GM12878 (cell line): ENCODE data around the gene RPA3. TPM values are rescaled to one million over a fixed set of nuclear protein-coding genes. Genes with fewer than 3 reads are reported as not detected.

Experiments used
- ATAC-seq: fragments of 200-7000 bp; cut with Tn5 transposase; 3 replicates; pipeline ENCODE4 v1.9.1; 2020; ENCODE audit warnings: mild to moderate bottlenecking, moderate library complexity
- BruUV-seq: library from RNA; stranded (reverse); fragments of 400-500 nt; replicated peaks from 2 replicates; lab custom pipeline; 2021; lab: Mats Ljungman, UMichigan
- CTCF ChIA-PET: fragments of 300-600 bp; sonication (Branson Sonifier 250); formaldehyde crosslinking; extraction: SDS; loops from one replicate; lab custom pipeline; 2021; ENCODE audit warnings: inconsistent platforms; lab: Yijun Ruan, JAX
- POLR2A ChIA-PET: fragments of 350-600 bp; formaldehyde crosslinking; extraction: SDS; loops from one replicate; lab custom pipeline; 2021; ENCODE audit warnings: inconsistent platforms; lab: Charles Lee
- RAD21 ChIA-PET: fragments of 300-600 bp; sonication (Branson Sonifier 250); formaldehyde crosslinking; loops from one replicate; lab custom pipeline; 2023; ENCODE audit warnings: antibody characterized with exemption; ENCODE audit not compliant: unreplicated experiment; lab: Charles Lee
- SMC1A ChIA-PET: fragments of 300-600 bp; sonication (Branson Sonifier 250); formaldehyde crosslinking; loops from one replicate; lab custom pipeline; 2023; ENCODE audit not compliant: unreplicated experiment, uncharacterized antibody; lab: Charles Lee
- DNase-seq: peaks from one replicate; pipeline ENCODE4 v3.0.0-alpha.2; 2011; ENCODE audit warnings: low read depth, low spot score
- FAIRE-seq: peaks from 3 replicates; lab custom pipeline; 2011; peaks lifted over from hg19 to GRCh38; lab: Jason Lieb, UNC
- H2AFZ ChIP-seq: 2 replicates; pipeline ENCODE4 v1.6.0; 2011; ENCODE audit warnings: low read depth, low read length, control low read depth; ENCODE audit not compliant: control insufficient read depth
- H3K27ac ChIP-seq: 2 replicates; pipeline ENCODE4 v1.5.1; 2011; ENCODE audit warnings: control low read depth; ENCODE audit not compliant: control insufficient read depth, insufficient read depth
- H3K27me3 ChIP-seq, 2 experiments: replicated peaks in 1 of 2; 2 replicates each; pipeline versions ENCODE4 v1.6.0 to v1.6.1; 2011; ENCODE audit warnings: low read length in 1 of 2; ENCODE audit not compliant: control insufficient read depth in 2 of 2, insufficient read depth in 2 of 2
- H3K36me3 ChIP-seq, 2 experiments: 2 replicates each; pipeline ENCODE4 v1.5.1; 2011; ENCODE audit warnings: low read length in 1 of 2; ENCODE audit not compliant: control insufficient read depth in 2 of 2, insufficient read depth in 2 of 2
- H3K4me1 ChIP-seq: 2 replicates; pipeline ENCODE4 v1.6.1; 2011; ENCODE audit warnings: mild to moderate bottlenecking, low read length, moderate library complexity, mixed read lengths; ENCODE audit not compliant: control insufficient read depth, insufficient read depth
- H3K4me2 ChIP-seq: 2 replicates; pipeline ENCODE4 v1.6.0; 2011; ENCODE audit warnings: control low read depth; ENCODE audit not compliant: control insufficient read depth, insufficient read depth
- H3K4me3 ChIP-seq: fragments of 200-600 bp; sonication (generic); 2 replicates; pipeline ENCODE4 v1.5.1; 2016
- H3K79me2 ChIP-seq: 2 replicates; pipeline ENCODE4 v1.6.0; 2011; ENCODE audit warnings: low read length; ENCODE audit not compliant: control insufficient read depth, insufficient read depth
- H3K9ac ChIP-seq: 2 replicates; pipeline ENCODE4 v1.8.0; 2011; ENCODE audit warnings: low read length, control low read depth, mixed read lengths; ENCODE audit not compliant: control insufficient read depth, insufficient read depth
- H3K9me3 ChIP-seq: replicated peaks from 3 replicates; pipeline ENCODE4 v1.5.1; 2011; ENCODE audit warnings: mild to moderate bottlenecking, low read length; ENCODE audit not compliant: control insufficient read depth, insufficient read depth
- H4K20me1 ChIP-seq: 2 replicates; pipeline ENCODE4 v1.6.0; 2011; ENCODE audit not compliant: control insufficient read depth, insufficient read depth
- ESRRA ChIP-seq: IDR thresholded peaks from 2 replicates; pipeline ENCODE4 v1.6.1; 2012; ENCODE audit warnings: mild to moderate bottlenecking, low read length, improper control_type of control experiment
- FOXK2 ChIP-seq: fragments of 450-650 bp; IDR thresholded peaks from 2 replicates; pipeline ENCODE4 v1.6.1; 2017; ENCODE audit warnings: mild to moderate bottlenecking, moderate library complexity
- FOXM1 ChIP-seq: IDR thresholded peaks from 2 replicates; pipeline ENCODE4 v1.6.1; 2012; ENCODE audit warnings: low read depth, mild to moderate bottlenecking, inconsistent platforms, low read length, moderate library complexity
- HCFC1 ChIP-seq: fragments of 150-350 bp; IDR thresholded peaks from 2 replicates; pipeline ENCODE4 v1.6.1; 2014; ENCODE audit warnings: low read length
- PAX8 ChIP-seq: fragments of 450-650 bp; IDR thresholded peaks from 2 replicates; pipeline ENCODE4 v1.6.1; 2017; ENCODE audit warnings: mild to moderate bottlenecking, moderate library complexity
- RAD21 ChIP-seq: IDR thresholded peaks from 2 replicates; pipeline ENCODE4 v1.6.1; 2011; ENCODE audit warnings: mild to moderate bottlenecking, low read depth, low read length, moderate library complexity; ENCODE audit not compliant: insufficient read depth
- STAT3 ChIP-seq: IDR thresholded peaks from 2 replicates; pipeline ENCODE4 v1.6.1; 2011; ENCODE audit warnings: low read depth, low read length, improper control_type of control experiment
- YBX1 ChIP-seq: fragments of 450-650 bp; IDR thresholded peaks from 2 replicates; pipeline ENCODE4 v1.6.1; 2016; ENCODE audit warnings: antibody characterized with exemption
- ZBED1 ChIP-seq: IDR thresholded peaks from 2 replicates; pipeline ENCODE4 v1.6.1; 2016; ENCODE audit warnings: borderline replicate concordance
- WGBS: methylation state at CpG from one replicate; pipeline ENCODE4 v1.1.6; 2016; ENCODE audit warnings: low lambda C conversion rate; ENCODE audit not compliant: insufficient replicate concordance, insufficient coverage; ENCODE audit errors: missing lambda C conversion rate; 5-methylcytosine and 5-hydroxymethylcytosine counted together
- in situ Hi-C: fragments of 300-500 bp; cut with MboI; formaldehyde crosslinking; loops from 9 replicates; pipeline ENCODE4 v1.14.3; 2018; ENCODE audit warnings: mixed read lengths
- intact Hi-C: fragments of 100-400 bp; cut with micrococcal nuclease; formaldehyde crosslinking; loops from one replicate; pipeline ENCODE4 v1.14.2; 2022; ENCODE audit not compliant: unreplicated experiment
- polyA plus RNA-seq, 11 experiments: library from polyadenylated mRNA; depleted of rRNA in 4 of 11; unstranded in 6 of 11; stranded (reverse) in 5 of 11; fragments of >200 nt; fragmentation: Nextera tagmentation in 4 of 11; fragmentation: Illumina TruSeq in 1 of 11; extraction: Ambion mirVana in 4 of 11; extraction: Trizol in 1 of 11; gene quantifications; 1 replicate in 1 of 11; 2 replicates in 10 of 11; pipeline versions ENCODE4 v1.2.1 to v1.2.3, GENCODE V29; 2011 to 2016; ENCODE audit warnings: inconsistent platforms in 2 of 11, missing spikeins in 2 of 11, low read depth in 1 of 11
- total RNA-seq, 4 experiments: library from RNA; depleted of rRNA in 3 of 4; stranded (reverse); fragments of >200 nt in 3 of 4; fragmentation: Illumina TruSeq in 1 of 4; extraction: Trizol in 1 of 4; gene quantifications; 2 replicates each; pipeline versions ENCODE4 v1.2.1 to v1.2.3, GENCODE V29; 2013 to 2021
- TF ChIP-seq, protein P1 (sequence below): fragments of 450-650 bp; IDR thresholded peaks from 2 replicates; pipeline ENCODE4 v1.6.1; 2017; ENCODE audit warnings: mild to moderate bottlenecking, moderate library complexity
- TF ChIP-seq, protein P2 (sequence below), 3 experiments: IDR thresholded peaks in 2 of 3; conservative IDR thresholded peaks in 1 of 3; 2 replicates each; pipeline ENCODE4 v1.5.1; 2011; ENCODE audit warnings: low read depth in 3 of 3, low read length in 3 of 3, mild to moderate bottlenecking in 3 of 3, control low read depth in 2 of 3, moderate library complexity in 2 of 3, inconsistent platforms in 1 of 3, mixed read lengths in 1 of 3; ENCODE audit not compliant: control insufficient read depth in 2 of 3, insufficient read depth in 1 of 3; ENCODE audit errors: extremely low read depth in 1 of 3
- TF ChIP-seq, protein P3 (sequence below): fragments of 450-650 bp; IDR thresholded peaks from 2 replicates; pipeline ENCODE4 v1.6.1; 2016; ENCODE audit warnings: mild to moderate bottlenecking, moderate library complexity, borderline replicate concordance

The RPA3 gene
- total and polyA plus RNA-seq, 10 of the 15 experiments (the other 5 are each of a cell fraction or from before 2014, with no cell fraction given), result 60.2 to 343 (median 112) TPM

DNA sequence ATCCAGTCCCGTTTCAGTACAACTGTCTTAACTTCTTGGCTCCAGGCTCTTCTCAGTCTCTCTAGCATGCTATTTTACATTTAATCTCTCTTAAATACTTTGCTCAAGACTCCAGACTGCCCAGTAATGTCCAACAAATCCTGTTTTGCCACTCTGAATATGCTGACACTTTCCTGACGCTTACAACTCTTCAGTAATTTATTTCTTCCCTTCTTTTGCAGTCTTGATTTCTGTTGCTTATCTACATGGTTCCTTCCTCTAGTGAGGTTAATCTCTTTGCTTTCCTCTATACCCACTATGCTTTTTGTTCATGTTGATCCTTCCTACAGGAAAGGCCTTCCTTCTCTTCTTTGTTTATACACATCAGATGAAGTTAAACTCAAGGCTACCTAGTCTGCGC, 54.1 kb downstream of the RPA3 start:
- H2AFZ ChIP-seq, result no peak overlapping the region
- CTCF ChIA-PET, result interaction anchor here (2.7 kb wide), 1 partner anchor 97 kb away, joined by 11 read pairs; no protein-coding TSS in a partner anchor
- TF ChIP-seq STAT3, result no peak
- TF ChIP-seq RAD21, result no peak
- TF ChIP-seq, protein P1, sequence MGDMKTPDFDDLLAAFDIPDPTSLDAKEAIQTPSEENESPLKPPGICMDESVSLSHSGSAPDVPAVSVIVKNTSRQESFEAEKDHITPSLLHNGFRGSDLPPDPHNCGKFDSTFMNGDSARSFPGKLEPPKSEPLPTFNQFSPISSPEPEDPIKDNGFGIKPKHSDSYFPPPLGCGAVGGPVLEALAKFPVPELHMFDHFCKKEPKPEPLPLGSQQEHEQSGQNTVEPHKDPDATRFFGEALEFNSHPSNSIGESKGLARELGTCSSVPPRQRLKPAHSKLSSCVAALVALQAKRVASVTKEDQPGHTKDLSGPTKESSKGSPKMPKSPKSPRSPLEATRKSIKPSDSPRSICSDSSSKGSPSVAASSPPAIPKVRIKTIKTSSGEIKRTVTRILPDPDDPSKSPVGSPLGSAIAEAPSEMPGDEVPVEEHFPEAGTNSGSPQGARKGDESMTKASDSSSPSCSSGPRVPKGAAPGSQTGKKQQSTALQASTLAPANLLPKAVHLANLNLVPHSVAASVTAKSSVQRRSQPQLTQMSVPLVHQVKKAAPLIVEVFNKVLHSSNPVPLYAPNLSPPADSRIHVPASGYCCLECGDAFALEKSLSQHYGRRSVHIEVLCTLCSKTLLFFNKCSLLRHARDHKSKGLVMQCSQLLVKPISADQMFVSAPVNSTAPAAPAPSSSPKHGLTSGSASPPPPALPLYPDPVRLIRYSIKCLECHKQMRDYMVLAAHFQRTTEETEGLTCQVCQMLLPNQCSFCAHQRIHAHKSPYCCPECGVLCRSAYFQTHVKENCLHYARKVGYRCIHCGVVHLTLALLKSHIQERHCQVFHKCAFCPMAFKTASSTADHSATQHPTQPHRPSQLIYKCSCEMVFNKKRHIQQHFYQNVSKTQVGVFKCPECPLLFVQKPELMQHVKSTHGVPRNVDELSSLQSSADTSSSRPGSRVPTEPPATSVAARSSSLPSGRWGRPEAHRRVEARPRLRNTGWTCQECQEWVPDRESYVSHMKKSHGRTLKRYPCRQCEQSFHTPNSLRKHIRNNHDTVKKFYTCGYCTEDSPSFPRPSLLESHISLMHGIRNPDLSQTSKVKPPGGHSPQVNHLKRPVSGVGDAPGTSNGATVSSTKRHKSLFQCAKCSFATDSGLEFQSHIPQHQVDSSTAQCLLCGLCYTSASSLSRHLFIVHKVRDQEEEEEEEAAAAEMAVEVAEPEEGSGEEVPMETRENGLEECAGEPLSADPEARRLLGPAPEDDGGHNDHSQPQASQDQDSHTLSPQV, result no peak
- TF ChIP-seq PAX8, result no peak
- no peak for TF ChIP-seq YBX1
- TF ChIP-seq, protein P2, sequence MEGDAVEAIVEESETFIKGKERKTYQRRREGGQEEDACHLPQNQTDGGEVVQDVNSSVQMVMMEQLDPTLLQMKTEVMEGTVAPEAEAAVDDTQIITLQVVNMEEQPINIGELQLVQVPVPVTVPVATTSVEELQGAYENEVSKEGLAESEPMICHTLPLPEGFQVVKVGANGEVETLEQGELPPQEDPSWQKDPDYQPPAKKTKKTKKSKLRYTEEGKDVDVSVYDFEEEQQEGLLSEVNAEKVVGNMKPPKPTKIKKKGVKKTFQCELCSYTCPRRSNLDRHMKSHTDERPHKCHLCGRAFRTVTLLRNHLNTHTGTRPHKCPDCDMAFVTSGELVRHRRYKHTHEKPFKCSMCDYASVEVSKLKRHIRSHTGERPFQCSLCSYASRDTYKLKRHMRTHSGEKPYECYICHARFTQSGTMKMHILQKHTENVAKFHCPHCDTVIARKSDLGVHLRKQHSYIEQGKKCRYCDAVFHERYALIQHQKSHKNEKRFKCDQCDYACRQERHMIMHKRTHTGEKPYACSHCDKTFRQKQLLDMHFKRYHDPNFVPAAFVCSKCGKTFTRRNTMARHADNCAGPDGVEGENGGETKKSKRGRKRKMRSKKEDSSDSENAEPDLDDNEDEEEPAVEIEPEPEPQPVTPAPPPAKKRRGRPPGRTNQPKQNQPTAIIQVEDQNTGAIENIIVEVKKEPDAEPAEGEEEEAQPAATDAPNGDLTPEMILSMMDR (IDR thresholded peaks at IDR 0.05 in 2 of 3, conservative IDR thresholded peaks at IDR 0.05 in 1 of 3; ENCODE audit: control insufficient read depth in 2 of 3, extremely low read depth in 1 of 3, insufficient read depth in 1 of 3, low read depth in 3 of 3, low read length in 3 of 3), result no peak
- no peak for TF ChIP-seq ESRRA
- TF ChIP-seq HCFC1, result no peak
- TF ChIP-seq, protein P3, sequence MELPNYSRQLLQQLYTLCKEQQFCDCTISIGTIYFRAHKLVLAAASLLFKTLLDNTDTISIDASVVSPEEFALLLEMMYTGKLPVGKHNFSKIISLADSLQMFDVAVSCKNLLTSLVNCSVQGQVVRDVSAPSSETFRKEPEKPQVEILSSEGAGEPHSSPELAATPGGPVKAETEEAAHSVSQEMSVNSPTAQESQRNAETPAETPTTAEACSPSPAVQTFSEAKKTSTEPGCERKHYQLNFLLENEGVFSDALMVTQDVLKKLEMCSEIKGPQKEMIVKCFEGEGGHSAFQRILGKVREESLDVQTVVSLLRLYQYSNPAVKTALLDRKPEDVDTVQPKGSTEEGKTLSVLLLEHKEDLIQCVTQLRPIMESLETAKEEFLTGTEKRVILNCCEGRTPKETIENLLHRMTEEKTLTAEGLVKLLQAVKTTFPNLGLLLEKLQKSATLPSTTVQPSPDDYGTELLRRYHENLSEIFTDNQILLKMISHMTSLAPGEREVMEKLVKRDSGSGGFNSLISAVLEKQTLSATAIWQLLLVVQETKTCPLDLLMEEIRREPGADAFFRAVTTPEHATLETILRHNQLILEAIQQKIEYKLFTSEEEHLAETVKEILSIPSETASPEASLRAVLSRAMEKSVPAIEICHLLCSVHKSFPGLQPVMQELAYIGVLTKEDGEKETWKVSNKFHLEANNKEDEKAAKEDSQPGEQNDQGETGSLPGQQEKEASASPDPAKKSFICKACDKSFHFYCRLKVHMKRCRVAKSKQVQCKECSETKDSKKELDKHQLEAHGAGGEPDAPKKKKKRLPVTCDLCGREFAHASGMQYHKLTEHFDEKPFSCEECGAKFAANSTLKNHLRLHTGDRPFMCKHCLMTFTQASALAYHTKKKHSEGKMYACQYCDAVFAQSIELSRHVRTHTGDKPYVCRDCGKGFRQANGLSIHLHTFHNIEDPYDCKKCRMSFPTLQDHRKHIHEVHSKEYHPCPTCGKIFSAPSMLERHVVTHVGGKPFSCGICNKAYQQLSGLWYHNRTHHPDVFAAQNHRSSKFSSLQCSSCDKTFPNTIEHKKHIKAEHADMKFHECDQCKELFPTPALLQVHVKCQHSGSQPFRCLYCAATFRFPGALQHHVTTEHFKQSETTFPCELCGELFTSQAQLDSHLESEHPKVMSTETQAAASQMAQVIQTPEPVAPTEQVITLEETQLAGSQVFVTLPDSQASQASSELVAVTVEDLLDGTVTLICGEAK, result no peak
- no peak for TF ChIP-seq FOXM1
- TF ChIP-seq ZBED1, result no peak
- TF ChIP-seq FOXK2, result no peak
- H4K20me1 ChIP-seq, result no peaks in the 10 kb centered on the region
- RAD21 ChIA-PET, result interaction anchor here (1.2 to 2.3 kb wide), 2 partner anchors 17 to 28 kb away, joined by 3 to 6 read pairs; no protein-coding TSS in a partner anchor
- intact Hi-C loops (no loop called here), in situ Hi-C loops (no loop called here)
- FAIRE-seq (no peak), ATAC-seq (no peak), DNase-seq (no peak)
- BruUV-seq, result no TSS peak
- H3K4me2 ChIP-seq, result no peak overlapping the region
- SMC1A ChIA-PET, result interaction anchor here (1.2 kb wide), 1 partner anchor 17 kb away, joined by 4 read pairs; no protein-coding TSS in a partner anchor
- H3K4me1 ChIP-seq, result no peaks in the 10 kb centered on the region
- no peaks in the 10 kb centered on the region for H3K36me3 ChIP-seq
- WGBS, result 100% methylated on average over 3 of the region's 3 CpGs
- H3K27ac ChIP-seq, result no peak overlapping the region
- no peak overlapping the region for H3K4me3 ChIP-seq
- H3K9me3 ChIP-seq, result peaks cover 2% of the 10 kb centered on the region; the same call in 2 of the 3 replicates
- H3K9ac ChIP-seq, result no peak overlapping the region
- H3K79me2 ChIP-seq, result no peaks in the 10 kb centered on the region
- no peaks in the 10 kb centered on the region for H3K27me3 ChIP-seq
- POLR2A ChIA-PET, result interaction anchor here (0.6 kb wide), 1 partner anchor 120 kb away, joined by 4 read pairs; no protein-coding TSS in a partner anchor
